Karpas-422 (cell line): ENCODE results near the gene FBXO24. TPM values are rescaled to one million over a fixed set of nuclear protein-coding genes. Genes with fewer than 3 reads are reported as not detected.

Source experiments
- DNase-seq: peaks from one replicate; pipeline ENCODE4 v3.0.0-alpha.2; 2015
- H2AFZ ChIP-seq: fragments of 200-600 bp; sonication (generic); 2 replicates; pipeline ENCODE4 v1.6.1; 2014; ENCODE audit warnings: antibody characterized with exemption, low read length, mixed read lengths
- H3K27ac ChIP-seq: fragments of 200-600 bp; sonication (generic); 2 replicates; pipeline ENCODE4 v1.5.1; 2014; ENCODE audit warnings: mild to moderate bottlenecking, low read length, moderate library complexity
- H3K27me3 ChIP-seq: fragments of 200-600 bp; sonication (generic); 2 replicates; pipeline ENCODE4 v1.6.1; 2014; ENCODE audit warnings: low read length, mixed read lengths
- H3K36me3 ChIP-seq: fragments of 200-600 bp; sonication (generic); 2 replicates; pipeline ENCODE4 v1.6.1; 2014; ENCODE audit warnings: low read length, mixed read lengths; ENCODE audit not compliant: insufficient read depth
- H3K4me1 ChIP-seq: fragments of 200-600 bp; sonication (generic); 2 replicates; pipeline ENCODE4 v1.6.1; 2014; ENCODE audit warnings: mild to moderate bottlenecking, low read length, mixed read lengths
- H3K4me2 ChIP-seq: fragments of 200-600 bp; sonication (generic); 2 replicates; pipeline ENCODE4 v1.6.1; 2014; ENCODE audit warnings: low read length, low read depth, mild to moderate bottlenecking; ENCODE audit not compliant: poor library complexity, severe bottlenecking
- H3K4me3 ChIP-seq: fragments of 200-600 bp; sonication (generic); 2 replicates; pipeline ENCODE4 v1.5.1; 2014; ENCODE audit warnings: mild to moderate bottlenecking, antibody characterized with exemption, low read length, mixed read lengths
- H3K79me2 ChIP-seq: fragments of 200-600 bp; sonication (generic); 2 replicates; pipeline ENCODE4 v1.6.1; 2014; ENCODE audit warnings: mild to moderate bottlenecking, low read length, mixed read lengths
- H3K9ac ChIP-seq: fragments of 200-600 bp; sonication (generic); 2 replicates; pipeline ENCODE4 v1.6.0; 2014; ENCODE audit warnings: low read length
- H3K9me2 ChIP-seq: fragments of 200-600 bp; sonication (generic), shearing (Covaris generic); replicated peaks from 2 replicates; pipeline ENCODE4 v1.6.0; 2014; ENCODE audit warnings: mild to moderate bottlenecking, low read length, moderate library complexity; ENCODE audit not compliant: insufficient read depth
- H3K9me3 ChIP-seq: fragments of 300-700, 200-600 bp; sonication (generic); 2 replicates; pipeline ENCODE4 v1.6.1; 2014; ENCODE audit warnings: low read length, mixed read lengths
- H4K20me1 ChIP-seq: fragments of 200-600 bp; sonication (generic); 2 replicates; pipeline ENCODE4 v1.6.1; 2014; ENCODE audit warnings: mild to moderate bottlenecking, antibody characterized with exemption, low read length, low read depth; ENCODE audit not compliant: insufficient read depth
- total RNA-seq: library from RNA; depleted of rRNA; stranded (reverse); fragments of >200 nt; shearing (Covaris generic); gene quantifications from 2 replicates; pipeline ENCODE4 v1.2.3, GENCODE V29; 2014; ENCODE audit warnings: low replicate concordance

Gene FBXO24
- total RNA-seq, 1 experiment from 2014 or later = not detected

GRCh38 chr7:100623951-100624824 lies 38.1 kb downstream of the FBXO24 start:
- Histone ChIP-seq H3K9me2 (no peaks in the 10 kb centered on the region), H3K4me3 (no peak overlapping the region), H3K9ac (no peak overlapping the region), H3K4me1 (peaks cover 23% of the 10 kb centered on the region), H3K27me3 (no peaks in the 10 kb centered on the region), H2AFZ (no peak overlapping the region), H3K9me3 (no peaks in the 10 kb centered on the region), H3K36me3 (no peaks in the 10 kb centered on the region), H3K79me2 (no peaks in the 10 kb centered on the region), H3K27ac (no peak overlapping the region), H3K4me2 (no peak overlapping the region), H4K20me1 (no peaks in the 10 kb centered on the region)
- no peak for DNase-seq

- Histone ChIP-seq H2AFZ (no peak overlapping the region), H3K9me2 (no peaks in the 10 kb centered on the region), H3K79me2 (no peaks in the 10 kb centered on the region), H3K4me1 (peaks cover 23% of the 10 kb centered on the region), H3K9me3 (no peaks in the 10 kb centered on the region), H3K4me3 (peak overlapping the region; percentile 37; the same call in 1 of the 2 replicates), H4K20me1 (no peaks in the 10 kb centered on the region), H3K36me3 (no peaks in the 10 kb centered on the region), H3K4me2 (peak overlapping the region; percentile 43), H3K9ac (peak overlapping the region; percentile 25), H3K27me3 (no peaks in the 10 kb centered on the region), H3K27ac (no peak overlapping the region)
- no peak for DNase-seq
Observed at GRCh38 chr7:100626055-100626454, 39.9 kb downstream of the FBXO24 start.

- H3K27ac ChIP-seq = no peak overlapping the region
- no peaks in the 10 kb centered on the region for H4K20me1 ChIP-seq
- H2AFZ ChIP-seq = peak overlapping the region; percentile 90; the same call in 1 of the 2 replicates
- no peaks in the 10 kb centered on the region for H3K27me3 ChIP-seq
- DNase-seq = peak; percentile 93
- H3K9me3 ChIP-seq = no peaks in the 10 kb centered on the region
- H3K4me3 ChIP-seq = peak overlapping the region; percentile 70
- H3K9me2 ChIP-seq = no peaks in the 10 kb centered on the region
- H3K79me2 ChIP-seq = no peaks in the 10 kb centered on the region
- no peaks in the 10 kb centered on the region for H3K36me3 ChIP-seq
- peak overlapping the region; percentile 78 for H3K4me2 ChIP-seq
- H3K9ac ChIP-seq = peak overlapping the region; percentile 73
- peaks cover 20% of the 10 kb centered on the region for H3K4me1 ChIP-seq
Observed at GRCh38 chr7:100626530-100627237, 40.6 kb downstream of the FBXO24 start.

- no peak for DNase-seq
- Histone ChIP-seq H3K4me2 (peak overlapping the region; percentile 78), H3K9me2 (no peaks in the 10 kb centered on the region), H3K27ac (no peak overlapping the region), H3K9me3 (no peaks in the 10 kb centered on the region), H3K27me3 (no peaks in the 10 kb centered on the region), H4K20me1 (no peaks in the 10 kb centered on the region), H3K9ac (peak overlapping the region; percentile 73), H3K36me3 (no peaks in the 10 kb centered on the region), H3K4me1 (peaks cover 17% of the 10 kb centered on the region), H3K79me2 (no peaks in the 10 kb centered on the region), H2AFZ (no peak overlapping the region), H3K4me3 (peak overlapping the region; percentile 70)
Observed at GRCh38 chr7:100627238-100627549, 41.1 kb downstream of the FBXO24 start.

- DNase-seq = peak; percentile 86
- H3K79me2 ChIP-seq = no peaks in the 10 kb centered on the region
- H3K4me3 ChIP-seq = no peak overlapping the region
Observed at GRCh38 chr7:100629117-100629716, 43.1 kb downstream of the FBXO24 start.

GRCh38 chr7:100630066-100630465 lies 43.9 kb downstream of the FBXO24 start:
- H3K27ac ChIP-seq = no peak overlapping the region
- peaks cover 23% of the 10 kb centered on the region for H3K4me1 ChIP-seq

More at GRCh38 chr7:100629117-100629716, 43.1 kb downstream of the FBXO24 start:
- no peaks in the 10 kb centered on the region for H3K9me2 ChIP-seq
- no peak overlapping the region for H3K4me2 ChIP-seq
- no peak overlapping the region for H3K9ac ChIP-seq
- no peak overlapping the region for H3K27ac ChIP-seq
- no peaks in the 10 kb centered on the region for H4K20me1 ChIP-seq
- peaks cover 18% of the 10 kb centered on the region for H3K4me1 ChIP-seq
- no peaks in the 10 kb centered on the region for H3K9me3 ChIP-seq
- H3K27me3 ChIP-seq = no peaks in the 10 kb centered on the region
- H2AFZ ChIP-seq = no peak overlapping the region
- H3K36me3 ChIP-seq = no peaks in the 10 kb centered on the region

GRCh38 chr7:100632951-100633717 lies 47.0 kb downstream of the FBXO24 start:
- H3K27me3 ChIP-seq = no peaks in the 10 kb centered on the region
- no peaks in the 10 kb centered on the region for H4K20me1 ChIP-seq
- H3K4me1 ChIP-seq = peaks cover 10% of the 10 kb centered on the region
- H2AFZ ChIP-seq = peak overlapping the region; percentile 5; the same call in 1 of the 2 replicates
- peak overlapping the region; percentile 63 for H3K4me2 ChIP-seq
- H3K79me2 ChIP-seq = no peaks in the 10 kb centered on the region
- peak overlapping the region; percentile 67 for H3K4me3 ChIP-seq
- peak overlapping the region; percentile 52 for H3K27ac ChIP-seq
- H3K36me3 ChIP-seq = no peaks in the 10 kb centered on the region
- no peaks in the 10 kb centered on the region for H3K9me2 ChIP-seq
- peak overlapping the region; percentile 86 for H3K9ac ChIP-seq
- peak; percentile 79 for DNase-seq
- H3K9me3 ChIP-seq = no peaks in the 10 kb centered on the region

More at GRCh38 chr7:100630066-100630465, 43.9 kb downstream of the FBXO24 start:
- Histone ChIP-seq H3K36me3 (no peaks in the 10 kb centered on the region), H3K9me2 (no peaks in the 10 kb centered on the region), H2AFZ (no peak overlapping the region), H3K79me2 (no peaks in the 10 kb centered on the region), H3K27me3 (no peaks in the 10 kb centered on the region), H3K4me2 (no peak overlapping the region), H3K9ac (no peak overlapping the region), H4K20me1 (no peaks in the 10 kb centered on the region), H3K4me3 (no peak overlapping the region), H3K9me3 (no peaks in the 10 kb centered on the region)
- DNase-seq = no peak
